Pancreas (tissue), 10 donors: Measurements from ENCODE around the gene CD72. TPM values are rescaled to one million over a fixed set of nuclear protein-coding genes. Genes with fewer than 3 reads are reported as not detected.
"Not testable (repeated sequence)": the region's sequence is repeated elsewhere in the genome, so short reads cannot be mapped to it uniquely, and the experiment has no call there.

Experiments used
- ATAC-seq, 4 donors: fragments of 200-7000 bp; cut with Tn5 transposase; one replicate each; pipeline versions ENCODE4 v1.8.0 to v1.9.1; 2020; ENCODE audit warnings: mild to moderate bottlenecking in 4 of 4, moderate library complexity in 4 of 4
- DNase-seq, 6 donors: peaks; one replicate each; pipeline ENCODE4 v3.0.0-alpha.2; 2020
- FAIRE-seq: peaks from 2 replicates; lab custom pipeline; 2012; peaks lifted over from hg19 to GRCh38; lab: Jason Lieb, UNC
- H3K27ac ChIP-seq, 4 donors: fragments of 200-600 bp; sonication (generic); 1 replicate in 3 of 4; 2 replicates in 1 of 4; pipeline versions ENCODE4 v1.5.0 to v1.8.0; 2020
- H3K27me3 ChIP-seq, 4 donors: fragments of 200-600 bp; one replicate each; pipeline ENCODE4 v1.8.0; 2021
- H3K36me3 ChIP-seq, 3 donors: fragments of 200-600 bp; sonication (generic) in 1 of 3; one replicate each; pipeline versions ENCODE4 v1.5.0 to v1.8.0; 2020 to 2021
- H3K4me1 ChIP-seq, 3 donors: fragments of 200-600 bp; one replicate each; pipeline ENCODE4 v1.8.0; 2021
- H3K4me3 ChIP-seq, 4 donors: fragments of 200-600 bp; sonication (generic) in 2 of 4; one replicate each; pipeline versions ENCODE4 v1.5.0 to v1.8.0; 2020 to 2021
- H3K9me3 ChIP-seq, 4 donors: fragments of 200-600 bp; one replicate each; pipeline ENCODE4 v1.8.0; 2021
- CTCF ChIP-seq, 4 donors: fragments of 200-600 bp; sonication (generic) in 3 of 4; IDR thresholded peaks; one replicate each; pipeline versions ENCODE4 v1.5.0 to v1.8.0; 2021; ENCODE audit warnings: antibody characterized with exemption in 4 of 4
- WGBS, 2 donors: extraction: QIAGEN DNeasy Blood & Tissue Kit; methylation state at CpG; one replicate each; pipeline ENCODE4 v1.1.7; 2013; 5-methylcytosine and 5-hydroxymethylcytosine counted together
- intact Hi-C, 3 donors: fragments of 100-400 bp; cut with DNase I; formaldehyde crosslinking; loops; one replicate each; pipeline versions ENCODE4 v1.11.1 to v1.14.2; 2022
- polyA plus RNA-seq, 2 donors: library from polyadenylated mRNA; stranded (reverse); fragments of 200-250 nt; gene quantifications; one replicate each; pipeline ENCODE4 v1.2.3, GENCODE V29; 2013
- total RNA-seq, 6 donors: library from RNA; stranded (reverse); fragmentation: NEBNext Ultra II Directional in 4 of 6; extraction: Animal tissue kit (Norgen Biotek cat#: 25700) in 4 of 6; gene quantifications; one replicate each; pipeline versions ENCODE4 v1.2.1 to v1.2.4, GENCODE V29; 2021 to 2023
- donor health status: healthy with polysubstance abuse.
- donor health status: DM: no; HTN: no; CAD: no; lungs with moderate emphysema.
- donor health status: DM: no; HTN: no; CAD: no.
- donor health status: control.
- donor health status: control.
- donor health status: Bipolar disorder and iron deficiency.
- donor health status: DM: yes; HTN: yes; CAD: no.
- donor health status: DM: no; HTN: no; CAD: no.
- donor health status: DM: no; HTN: no; CAD: no.
- donor health status: DM: yes; HTN: yes; CAD: no.

CD72 gene
- total and polyA plus RNA-seq, 8 donors, result 0.88 to 7.7 (median 3.1) TPM

GRCh38 chr9:35636877-35637246, 18.6 kb upstream of the CD72 start:
- DNase-seq, ATAC-seq, H3K9me3 ChIP-seq, H3K27me3 ChIP-seq, H3K36me3 ChIP-seq, intact Hi-C loops, H3K4me1 ChIP-seq, H3K4me3 ChIP-seq, FAIRE-seq: not testable (repeated sequence)
- 97 to 98% methylated on average over 6 of the region's 6 CpGs for WGBS, 2 donors
- H3K27ac ChIP-seq, result peak overlapping the region in 1 of 4 donors; percentile 37

GRCh38 chr9:35636135-35636876, 18.1 kb upstream of the CD72 start:
- H3K36me3 ChIP-seq, result no peaks in the 10 kb centered on the region
- peak overlapping the region in 1 of 4 donors; percentile 37 for H3K27ac ChIP-seq
- TF ChIP-seq CTCF (IDR thresholded peaks at IDR 0.05), result no peak
- no peak overlapping the region for H3K4me3 ChIP-seq
- no peaks in the 10 kb centered on the region for H3K27me3 ChIP-seq
- intact Hi-C loops, result no loop called here
- ATAC-seq (peak in 2 of 4 donors; percentile 62 to 66), FAIRE-seq (no peak), DNase-seq (no peak)
- H3K4me1 ChIP-seq, result no peaks in the 10 kb centered on the region
- H3K9me3 ChIP-seq, result no peaks in the 10 kb centered on the region
- WGBS, 2 donors, result 77 to 87% methylated on average over 9 of the region's 9 CpGs

- intact Hi-C loops, result no loop called here
- no peak for TF ChIP-seq CTCF (IDR thresholded peaks at IDR 0.05)
- Histone ChIP-seq H3K36me3 (no peaks in the 10 kb centered on the region), H3K27me3 (no peaks in the 10 kb centered on the region), H3K4me3 (no peak overlapping the region), H3K27ac (no peak overlapping the region), H3K9me3 (no peaks in the 10 kb centered on the region), H3K4me1 (no peaks in the 10 kb centered on the region)
- ATAC-seq (no peak), DNase-seq (no peak), FAIRE-seq (no peak)
Observed at GRCh38 chr9:35635730-35636129, 17.5 kb upstream of the CD72 start.

- H3K27ac ChIP-seq, result no peak overlapping the region
- DNase-seq (no peak), ATAC-seq (no peak), FAIRE-seq (no peak)
- no peaks in the 10 kb centered on the region for H3K4me1 ChIP-seq
- H3K36me3 ChIP-seq, result no peaks in the 10 kb centered on the region
- no peak for TF ChIP-seq CTCF (IDR thresholded peaks at IDR 0.05)
- intact Hi-C loops, result no loop called here
- 85 to 87% methylated on average over 5 of the region's 5 CpGs for WGBS, 2 donors
- no peaks in the 10 kb centered on the region for H3K9me3 ChIP-seq
- no peaks in the 10 kb centered on the region for H3K27me3 ChIP-seq
- H3K4me3 ChIP-seq, result no peak overlapping the region
Observed at GRCh38 chr9:35629597-35629996, 11.4 kb upstream of the CD72 start.

GRCh38 chr9:35628389-35628991, 10.3 kb upstream of the CD72 start:
- DNase-seq (no peak), FAIRE-seq (no peak), ATAC-seq (no peak)
- no peaks in the 10 kb centered on the region for H3K9me3 ChIP-seq
- H3K36me3 ChIP-seq, result no peaks in the 10 kb centered on the region
- WGBS, 2 donors, result 90 to 93% methylated on average over 6 of the region's 6 CpGs
- H3K27ac ChIP-seq, result no peak overlapping the region
- no peak overlapping the region for H3K4me3 ChIP-seq
- no peak for TF ChIP-seq CTCF (IDR thresholded peaks at IDR 0.05)
- no peaks in the 10 kb centered on the region for H3K27me3 ChIP-seq
- intact Hi-C loops, result no loop called here
- H3K4me1 ChIP-seq, result no peaks in the 10 kb centered on the region
